Tibial artery (tissue), 4 donors: ENCODE data around the gene SVBP.
"Not testable (repeated sequence)": the region's sequence is repeated elsewhere in the genome, so short reads cannot be mapped to it uniquely, and the experiment has no call there.

ENCODE experiments used
- DNase-seq, 2 donors: peaks; one replicate each; pipeline ENCODE4 v3.0.0-alpha.2; 2019
- H3K27ac ChIP-seq, 2 donors: fragments of 200-600 bp; sonication (generic) in 1 of 2; 1 replicate in 1 of 2; 2 replicates in 1 of 2; pipeline ENCODE4 v1.5.1; 2018 to 2019; ENCODE audit warnings: mild to moderate bottlenecking in 1 of 2
- H3K27me3 ChIP-seq, 2 donors: fragments of 200-600 bp; sonication (generic) in 1 of 2; one replicate each; pipeline versions ENCODE4 v1.5.1 to v1.6.0; 2016 to 2019
- H3K36me3 ChIP-seq, 3 donors: fragments of 200-600 bp; sonication (generic) in 2 of 3; one replicate each; pipeline ENCODE4 v1.5.1; 2016 to 2019; ENCODE audit warnings: mild to moderate bottlenecking in 2 of 3
- H3K4me1 ChIP-seq, 4 donors: fragments of 200-600 bp; sonication (generic) in 2 of 4; 1 replicate in 3 of 4; 2 replicates in 1 of 4; pipeline ENCODE4 v1.5.1; 2016 to 2019
- H3K4me3 ChIP-seq, 2 donors: fragments of 200-600 bp; sonication (generic) in 1 of 2; 1 replicate in 1 of 2; 2 replicates in 1 of 2; pipeline ENCODE4 v1.5.1; 2018 to 2019; ENCODE audit warnings: mild to moderate bottlenecking in 2 of 2
- H3K9me3 ChIP-seq, 3 donors: fragments of 200-600 bp; sonication (generic) in 1 of 3; one replicate each; pipeline ENCODE4 v1.5.1; 2016 to 2019
- intact Hi-C: fragments of 100-400 bp; cut with DNase I; formaldehyde crosslinking; loops from one replicate; pipeline ENCODE4 v1.15.0; 2023; ENCODE audit warnings: low total_unique reads
- TF ChIP-seq, protein P1 (sequence below), 2 experiments: fragments of 200-600 bp in 1 of 2; fragments of 450-650 bp in 1 of 2; IDR thresholded peaks; one replicate each; pipeline ENCODE4 v1.5.1; 2017 to 2019; ENCODE audit warnings: antibody characterized with exemption in 2 of 2, mild to moderate bottlenecking in 1 of 2, moderate library complexity in 1 of 2

The SVBP gene, protein sequence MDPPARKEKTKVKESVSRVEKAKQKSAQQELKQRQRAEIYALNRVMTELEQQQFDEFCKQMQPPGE

DNA sequence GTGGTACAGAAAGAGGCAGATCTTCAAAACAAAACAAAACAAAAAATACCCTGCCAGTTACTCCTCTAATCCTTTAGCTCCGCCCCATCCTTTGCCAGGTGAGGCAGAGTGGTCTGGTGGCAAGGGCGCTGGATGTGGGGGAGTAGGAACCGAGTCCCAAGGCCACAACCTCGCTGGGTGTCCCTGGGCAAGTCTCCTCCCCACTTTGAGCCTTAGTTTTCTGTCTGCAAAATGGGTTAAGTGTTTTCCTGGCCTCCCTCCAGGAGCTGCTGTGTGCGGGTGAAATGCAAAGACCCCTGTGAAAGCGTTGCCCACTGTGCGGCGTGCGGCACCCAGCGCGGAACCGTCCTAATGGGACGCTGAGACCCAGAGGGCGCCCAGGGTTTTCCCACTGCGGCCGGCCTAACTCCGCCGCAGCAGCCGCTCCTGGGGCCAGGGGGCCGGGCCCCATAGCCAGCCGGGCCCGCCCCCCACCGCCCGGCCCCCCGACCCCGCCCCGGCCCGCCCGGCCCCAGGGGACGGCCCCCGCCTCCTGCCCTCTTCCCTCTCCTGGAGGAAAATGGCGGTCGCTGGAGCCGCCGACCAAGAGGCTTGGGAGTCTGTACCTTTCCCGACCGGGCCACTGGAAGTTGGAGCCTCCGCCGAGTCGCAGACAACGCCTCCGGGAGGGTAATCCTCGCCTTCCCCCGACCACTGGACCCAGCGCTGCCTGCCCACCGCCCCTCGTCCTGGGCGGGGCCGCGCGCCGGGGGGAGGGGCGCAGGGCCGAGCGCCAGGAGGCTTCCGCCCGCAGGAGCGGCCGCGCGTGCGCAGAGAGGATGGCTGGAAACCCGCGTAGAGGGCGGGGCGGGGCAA lies at the start of gene SVBP, which contains the start of gene ERMAP:
Gene SVBP (minus strand): TSS at position 813 of the 855 bp plus-strand sequence. CDS start 853 bp downstream, outside the sequence.
Gene ERMAP (plus strand): TSS at position 538 of the 855 bp plus-strand sequence. CDS start 13,327 bp downstream, outside the sequence.
- H3K27me3 ChIP-seq, result no peaks in the 10 kb centered on the region
- H3K9me3 ChIP-seq, result no peaks in the 10 kb centered on the region
- peak within 1 kb of the TSS; percentile 62 to 66 for H3K4me3 ChIP-seq
- peak within 1 kb of the TSS; percentile 87 to 91 for H3K27ac ChIP-seq
- peaks cover 0 to 20% (median 13%) of the 10 kb centered on the region in 4 donors for H3K4me1 ChIP-seq
- intact Hi-C loops, result loop anchor here (2.0 to 5.0 kb wide), 2 partner anchors 50 to 134 kb away; partner anchors contain the start of genes C1orf50, P3H1 and YBX1
- no peaks in the 10 kb centered on the region for H3K36me3 ChIP-seq
- peak; percentile 88 to 95 for DNase-seq
- TF ChIP-seq, protein P1, sequence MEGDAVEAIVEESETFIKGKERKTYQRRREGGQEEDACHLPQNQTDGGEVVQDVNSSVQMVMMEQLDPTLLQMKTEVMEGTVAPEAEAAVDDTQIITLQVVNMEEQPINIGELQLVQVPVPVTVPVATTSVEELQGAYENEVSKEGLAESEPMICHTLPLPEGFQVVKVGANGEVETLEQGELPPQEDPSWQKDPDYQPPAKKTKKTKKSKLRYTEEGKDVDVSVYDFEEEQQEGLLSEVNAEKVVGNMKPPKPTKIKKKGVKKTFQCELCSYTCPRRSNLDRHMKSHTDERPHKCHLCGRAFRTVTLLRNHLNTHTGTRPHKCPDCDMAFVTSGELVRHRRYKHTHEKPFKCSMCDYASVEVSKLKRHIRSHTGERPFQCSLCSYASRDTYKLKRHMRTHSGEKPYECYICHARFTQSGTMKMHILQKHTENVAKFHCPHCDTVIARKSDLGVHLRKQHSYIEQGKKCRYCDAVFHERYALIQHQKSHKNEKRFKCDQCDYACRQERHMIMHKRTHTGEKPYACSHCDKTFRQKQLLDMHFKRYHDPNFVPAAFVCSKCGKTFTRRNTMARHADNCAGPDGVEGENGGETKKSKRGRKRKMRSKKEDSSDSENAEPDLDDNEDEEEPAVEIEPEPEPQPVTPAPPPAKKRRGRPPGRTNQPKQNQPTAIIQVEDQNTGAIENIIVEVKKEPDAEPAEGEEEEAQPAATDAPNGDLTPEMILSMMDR (IDR thresholded peaks at IDR 0.05), result no peak

DNA sequence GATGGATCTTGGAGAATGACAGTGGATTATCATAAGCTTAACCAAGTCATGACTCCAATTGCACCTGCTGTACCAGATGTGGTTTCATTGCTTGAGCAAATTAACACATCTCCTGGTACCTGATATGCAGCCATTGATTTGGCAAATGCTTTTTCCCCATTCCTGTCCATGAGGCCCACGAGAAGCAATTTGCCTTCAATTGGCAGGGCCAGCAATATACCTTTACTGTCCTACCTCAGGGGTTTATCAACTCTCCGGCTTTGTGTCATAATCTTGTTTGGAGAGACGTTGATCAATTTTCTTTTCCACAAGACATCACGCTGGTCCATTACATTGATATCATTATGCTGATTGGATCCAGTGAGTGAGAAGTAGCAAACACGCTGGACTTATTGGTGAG lies 49.4 kb upstream of the SVBP start:
- no peaks in the 10 kb centered on the region for H3K36me3 ChIP-seq
- no peak overlapping the region for H3K4me3 ChIP-seq
- H3K9me3 ChIP-seq, result no peaks in the 10 kb centered on the region
- H3K4me1 ChIP-seq, result no peaks in the 10 kb centered on the region
- TF ChIP-seq, protein P1 (IDR thresholded peaks at IDR 0.05), result no peak
- no peak overlapping the region for H3K27ac ChIP-seq
- peaks cover 0 to 5% of the 10 kb centered on the region in 2 donors for H3K27me3 ChIP-seq
- DNase-seq, result no peak
- intact Hi-C loops, result no loop called here

DNA sequence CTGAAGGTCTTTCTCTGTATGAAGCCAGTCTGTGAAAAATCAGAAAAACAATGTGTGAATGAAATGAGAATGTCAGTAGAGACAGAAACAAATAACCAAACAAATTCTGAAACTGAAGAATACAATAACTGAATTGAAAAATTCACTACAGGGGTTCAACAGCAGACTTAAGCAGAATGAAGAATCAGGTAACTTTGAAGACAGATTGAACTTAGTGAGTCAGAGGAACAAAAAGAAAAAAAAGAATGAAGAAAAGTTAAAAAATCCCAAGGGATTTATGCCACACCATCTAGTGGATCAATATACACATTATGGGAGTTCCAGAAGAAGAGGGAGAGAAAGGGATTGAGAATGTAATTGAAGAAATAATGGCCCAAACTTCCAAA lies 43.8 kb upstream of the SVBP start:
- Histone ChIP-seq H3K27ac (no peak overlapping the region), H3K27me3 (peaks cover 0 to 21% of the 10 kb centered on the region in 2 donors), H3K4me3 (no peak overlapping the region), H3K4me1 (no peaks in the 10 kb centered on the region), H3K9me3 (peaks cover 0 to 10% (median 0%) of the 10 kb centered on the region in 3 donors), H3K36me3 (no peaks in the 10 kb centered on the region)
- TF ChIP-seq, protein P1 (IDR thresholded peaks at IDR 0.05), result no peak
- intact Hi-C loops, result no loop called here
- DNase-seq, result no peak

DNA sequence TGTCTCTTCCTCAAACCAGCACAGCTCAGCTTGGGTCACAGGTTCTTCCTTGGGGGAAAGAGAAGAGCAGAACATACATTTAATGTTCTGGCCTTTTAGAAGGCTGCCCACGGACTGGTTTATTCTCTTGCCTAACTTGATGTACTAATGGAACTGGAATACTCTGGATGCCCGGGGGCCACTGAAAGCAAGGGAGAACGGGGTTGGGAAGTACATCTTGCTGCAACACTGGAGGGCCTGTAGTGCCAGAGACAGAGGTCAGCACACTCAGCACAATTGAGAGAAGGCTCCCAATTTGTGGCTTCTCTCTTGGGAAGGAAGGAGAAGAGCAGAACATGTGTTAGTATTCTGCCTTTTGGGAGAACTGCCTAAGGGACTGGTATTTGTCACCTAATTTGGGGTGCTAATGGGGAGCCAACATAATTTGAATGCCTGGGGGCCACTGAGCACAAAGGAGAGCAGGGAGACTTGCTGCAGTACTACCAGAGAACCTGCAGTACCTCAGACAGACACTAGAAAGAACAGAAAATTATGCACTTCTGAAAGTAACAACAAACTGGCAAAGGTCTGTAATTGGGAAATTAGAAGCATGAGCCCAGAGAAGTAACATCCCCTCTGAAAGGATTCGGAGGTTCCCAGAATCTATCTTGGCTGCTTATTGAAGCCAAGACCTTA lies 43.3 kb upstream of the SVBP start:
- Histone ChIP-seq H3K4me3 (no peak overlapping the region), H3K27me3 (peaks cover 0 to 21% of the 10 kb centered on the region in 2 donors), H3K4me1 (no peaks in the 10 kb centered on the region), H3K36me3 (no peaks in the 10 kb centered on the region), H3K9me3 (peaks cover 0 to 10% (median 0%) of the 10 kb centered on the region in 3 donors), H3K27ac (no peak overlapping the region)
- DNase-seq, result no peak
- TF ChIP-seq, protein P1 (IDR thresholded peaks at IDR 0.05), result no peak
- intact Hi-C loops, result no loop called here

DNA sequence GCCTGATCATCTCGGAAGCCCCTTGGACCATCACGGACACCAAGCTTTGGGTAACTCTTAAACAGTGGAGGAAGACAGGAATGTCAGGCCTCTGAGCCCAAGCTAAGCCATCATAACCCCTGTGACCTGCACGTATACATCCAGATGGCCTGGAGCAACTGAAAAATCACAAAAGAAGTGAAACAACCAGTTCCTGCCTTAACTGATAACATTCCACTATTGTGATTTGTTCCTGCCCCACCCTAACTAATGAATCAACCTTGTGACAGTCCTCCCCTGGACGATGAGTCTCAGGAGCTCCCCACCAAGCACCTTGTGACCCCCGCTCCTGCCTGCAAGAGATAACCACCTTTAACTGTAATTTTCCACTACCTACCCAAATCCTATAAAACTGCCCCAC lies 42.2 kb upstream of the SVBP start:
- DNase-seq, H3K4me3 ChIP-seq, intact Hi-C loops, H3K4me1 ChIP-seq, H3K27ac ChIP-seq, H3K36me3 ChIP-seq: not testable (repeated sequence)
- peaks cover 0 to 21% of the 10 kb centered on the region in 2 donors for H3K27me3 ChIP-seq
- H3K9me3 ChIP-seq, result peaks cover 0 to 10% (median 0%) of the 10 kb centered on the region in 3 donors

DNA sequence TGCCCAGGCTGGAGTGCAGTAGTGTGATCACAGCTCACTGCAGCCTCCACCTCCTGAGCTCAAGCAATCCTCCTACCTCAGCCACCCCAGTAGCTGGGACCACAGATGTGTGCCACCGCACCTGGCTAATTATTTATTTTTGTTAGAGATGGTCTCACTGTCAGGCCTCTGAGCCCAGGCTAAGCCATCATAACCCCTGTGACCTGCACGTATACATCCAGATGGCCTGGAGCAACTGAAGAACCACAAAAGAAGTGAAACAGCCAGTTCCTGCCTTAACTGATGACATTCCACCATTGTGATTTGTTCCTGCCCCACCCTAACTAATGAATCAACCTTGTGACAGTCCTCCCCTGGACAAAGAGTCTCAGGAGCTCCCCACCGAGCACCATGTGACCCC lies 39.4 kb upstream of the SVBP start:
- H3K9me3 ChIP-seq, result peaks cover 0 to 10% (median 0%) of the 10 kb centered on the region in 3 donors
- H3K4me3 ChIP-seq, H3K36me3 ChIP-seq, DNase-seq, intact Hi-C loops, H3K4me1 ChIP-seq, H3K27ac ChIP-seq: not testable (repeated sequence)
- H3K27me3 ChIP-seq, result peaks cover 0 to 16% of the 10 kb centered on the region in 2 donors
